ENCODE data around the gene PAPOLG.

PAPOLG gene

GRCh38 chr2:60819155-60819862, 63.2 kb downstream of the PAPOLG start:
- no peak for TF ChIP-seq POU6F1 (CRISPR knock-in tag; IDR thresholded peaks at IDR 0.05; ENCODE audit: borderline replicate concordance, low read depth)
- TF ChIP-seq CSDC2 (CRISPR knock-in tag; IDR thresholded peaks at IDR 0.05), result no peak
- no peak for TF ChIP-seq ARNTL (CRISPR knock-in tag; IDR thresholded peaks at IDR 0.05; ENCODE audit: borderline replicate concordance, low read depth)
- no peak for TF ChIP-seq BACH2 (CRISPR knock-in tag; IDR thresholded peaks at IDR 0.05; ENCODE audit: borderline replicate concordance)
- no peak for TF ChIP-seq PPARA (CRISPR knock-in tag; IDR thresholded peaks at IDR 0.05; ENCODE audit: borderline replicate concordance)
- no peak for TF ChIP-seq CREB5 (CRISPR knock-in tag; IDR thresholded peaks at IDR 0.05; ENCODE audit: low read depth)
- TF ChIP-seq ZNF8 (CRISPR knock-in tag; IDR thresholded peaks at IDR 0.05), result no peak
- TF ChIP-seq ESRRG (CRISPR knock-in tag; IDR thresholded peaks at IDR 0.05), result no peak
- no peak for TF ChIP-seq PATZ1 (CRISPR knock-in tag; IDR thresholded peaks at IDR 0.05; ENCODE audit: borderline replicate concordance)
- TF ChIP-seq ZFP3 (CRISPR knock-in tag; IDR thresholded peaks at IDR 0.05), result no peak
- no peak for TF ChIP-seq CSRNP3 (CRISPR knock-in tag; IDR thresholded peaks at IDR 0.05)
- TF ChIP-seq ZNF565 (CRISPR knock-in tag; conservative IDR thresholded peaks at IDR 0.05; ENCODE audit: low read depth), result no peak
- TF ChIP-seq TCF4 (CRISPR knock-in tag; IDR thresholded peaks at IDR 0.05; ENCODE audit: borderline replicate concordance), result no peak
- no peak for TF ChIP-seq TOX (CRISPR knock-in tag; IDR thresholded peaks at IDR 0.05; ENCODE audit: borderline replicate concordance)
- TF ChIP-seq SNAI2 (CRISPR knock-in tag; IDR thresholded peaks at IDR 0.05), result no peak
- TF ChIP-seq ZC3H10 (CRISPR knock-in tag; IDR thresholded peaks at IDR 0.05), result no peak
- ATAC-seq, result no peak

GRCh38 chr2:60819936-60820335, 63.9 kb downstream of the PAPOLG start:
- no peak for TF ChIP-seq CSRNP3 (CRISPR knock-in tag; IDR thresholded peaks at IDR 0.05)
- TF ChIP-seq CREB5 (CRISPR knock-in tag; IDR thresholded peaks at IDR 0.05; ENCODE audit: low read depth), result no peak
- no peak for TF ChIP-seq ZC3H10 (CRISPR knock-in tag; IDR thresholded peaks at IDR 0.05)
- TF ChIP-seq ZNF8 (CRISPR knock-in tag; IDR thresholded peaks at IDR 0.05), result no peak
- no peak for TF ChIP-seq ZNF70 (CRISPR knock-in tag; IDR thresholded peaks at IDR 0.05)
- TF ChIP-seq PPARA (CRISPR knock-in tag; IDR thresholded peaks at IDR 0.05; ENCODE audit: borderline replicate concordance), result no peak
- TF ChIP-seq ZNF565 (CRISPR knock-in tag; conservative IDR thresholded peaks at IDR 0.05; ENCODE audit: low read depth), result no peak
- no peak for TF ChIP-seq GLIS3 (CRISPR knock-in tag; IDR thresholded peaks at IDR 0.05)
- no peak for TF ChIP-seq TOX (CRISPR knock-in tag; IDR thresholded peaks at IDR 0.05; ENCODE audit: borderline replicate concordance)
- no peak for TF ChIP-seq ESRRG (CRISPR knock-in tag; IDR thresholded peaks at IDR 0.05)
- no peak for TF ChIP-seq RARB (CRISPR knock-in tag; IDR thresholded peaks at IDR 0.05)
- no peak for TF ChIP-seq BACH2 (CRISPR knock-in tag; IDR thresholded peaks at IDR 0.05; ENCODE audit: borderline replicate concordance)
- no peak for ATAC-seq
